22Rv1 (cell line): ENCODE measurements around the gene MRC1.

Experiments
- H3K27ac ChIP-seq: fragments of 450-650 bp; 2 replicates; pipeline ENCODE4 v1.5.1; 2017
- ZFX ChIP-seq: fragments of 450-650 bp; IDR thresholded peaks from 2 replicates; pipeline ENCODE4 v1.6.1; 2017; ENCODE audit warnings: antibody characterized with exemption, borderline replicate concordance
- TF ChIP-seq, protein P1 (sequence below): fragments of 450-650 bp; IDR thresholded peaks from 2 replicates; pipeline ENCODE4 v1.5.1; 2017; ENCODE audit warnings: mild to moderate bottlenecking

MRC1 gene

GRCh38 chr10:17779784-17780183 lies 29.4 kb upstream of the MRC1 start:
- H3K27ac ChIP-seq = no peak overlapping the region
- TF ChIP-seq, protein P1, sequence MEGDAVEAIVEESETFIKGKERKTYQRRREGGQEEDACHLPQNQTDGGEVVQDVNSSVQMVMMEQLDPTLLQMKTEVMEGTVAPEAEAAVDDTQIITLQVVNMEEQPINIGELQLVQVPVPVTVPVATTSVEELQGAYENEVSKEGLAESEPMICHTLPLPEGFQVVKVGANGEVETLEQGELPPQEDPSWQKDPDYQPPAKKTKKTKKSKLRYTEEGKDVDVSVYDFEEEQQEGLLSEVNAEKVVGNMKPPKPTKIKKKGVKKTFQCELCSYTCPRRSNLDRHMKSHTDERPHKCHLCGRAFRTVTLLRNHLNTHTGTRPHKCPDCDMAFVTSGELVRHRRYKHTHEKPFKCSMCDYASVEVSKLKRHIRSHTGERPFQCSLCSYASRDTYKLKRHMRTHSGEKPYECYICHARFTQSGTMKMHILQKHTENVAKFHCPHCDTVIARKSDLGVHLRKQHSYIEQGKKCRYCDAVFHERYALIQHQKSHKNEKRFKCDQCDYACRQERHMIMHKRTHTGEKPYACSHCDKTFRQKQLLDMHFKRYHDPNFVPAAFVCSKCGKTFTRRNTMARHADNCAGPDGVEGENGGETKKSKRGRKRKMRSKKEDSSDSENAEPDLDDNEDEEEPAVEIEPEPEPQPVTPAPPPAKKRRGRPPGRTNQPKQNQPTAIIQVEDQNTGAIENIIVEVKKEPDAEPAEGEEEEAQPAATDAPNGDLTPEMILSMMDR = no peak
- TF ChIP-seq ZFX = no peak

DNA sequence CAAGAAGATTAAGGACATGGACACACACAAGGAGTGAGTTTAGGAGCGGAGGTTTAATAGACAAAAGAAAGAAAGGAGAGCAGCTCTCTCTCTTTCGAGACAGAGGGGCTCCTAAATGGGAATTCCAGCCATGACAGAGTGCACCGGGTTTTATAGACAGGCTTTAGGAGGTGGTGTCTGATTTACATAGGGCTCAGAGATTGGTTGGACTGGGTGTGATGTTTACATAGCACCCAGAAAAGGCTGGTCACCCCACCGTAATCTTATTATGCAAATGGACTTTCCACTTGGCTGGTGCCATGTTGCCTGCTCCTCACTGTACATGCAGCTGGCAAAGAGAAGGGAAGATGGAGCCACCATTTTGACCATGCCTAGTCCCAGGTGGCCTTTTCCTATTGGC lies 28.4 kb upstream of the MRC1 start:
- no peak overlapping the region for H3K27ac ChIP-seq
- TF ChIP-seq, protein P1 = no peak
- no peak for TF ChIP-seq ZFX

DNA sequence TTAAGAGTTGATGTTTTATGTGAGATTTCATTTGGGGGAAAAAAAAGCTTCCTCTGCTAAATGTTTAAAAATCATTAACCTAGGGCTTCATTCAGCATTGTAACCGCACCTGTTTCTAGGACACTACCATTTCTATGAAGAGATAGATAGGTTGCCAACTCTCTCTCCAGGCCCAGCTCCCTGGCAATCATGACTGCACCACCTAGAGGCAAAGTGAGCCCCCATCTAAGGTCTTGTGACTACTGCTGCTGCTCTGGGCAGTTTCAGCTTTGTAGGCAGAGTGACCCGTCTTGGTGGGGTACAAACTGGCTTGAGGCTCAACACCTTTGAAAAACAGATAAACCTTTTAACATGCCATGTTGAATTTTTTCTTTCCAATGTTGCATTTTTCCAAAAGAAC lies 27.3 kb upstream of the MRC1 start:
- TF ChIP-seq, protein P1 = no peak
- TF ChIP-seq ZFX = no peak
- H3K27ac ChIP-seq = no peak overlapping the region

DNA sequence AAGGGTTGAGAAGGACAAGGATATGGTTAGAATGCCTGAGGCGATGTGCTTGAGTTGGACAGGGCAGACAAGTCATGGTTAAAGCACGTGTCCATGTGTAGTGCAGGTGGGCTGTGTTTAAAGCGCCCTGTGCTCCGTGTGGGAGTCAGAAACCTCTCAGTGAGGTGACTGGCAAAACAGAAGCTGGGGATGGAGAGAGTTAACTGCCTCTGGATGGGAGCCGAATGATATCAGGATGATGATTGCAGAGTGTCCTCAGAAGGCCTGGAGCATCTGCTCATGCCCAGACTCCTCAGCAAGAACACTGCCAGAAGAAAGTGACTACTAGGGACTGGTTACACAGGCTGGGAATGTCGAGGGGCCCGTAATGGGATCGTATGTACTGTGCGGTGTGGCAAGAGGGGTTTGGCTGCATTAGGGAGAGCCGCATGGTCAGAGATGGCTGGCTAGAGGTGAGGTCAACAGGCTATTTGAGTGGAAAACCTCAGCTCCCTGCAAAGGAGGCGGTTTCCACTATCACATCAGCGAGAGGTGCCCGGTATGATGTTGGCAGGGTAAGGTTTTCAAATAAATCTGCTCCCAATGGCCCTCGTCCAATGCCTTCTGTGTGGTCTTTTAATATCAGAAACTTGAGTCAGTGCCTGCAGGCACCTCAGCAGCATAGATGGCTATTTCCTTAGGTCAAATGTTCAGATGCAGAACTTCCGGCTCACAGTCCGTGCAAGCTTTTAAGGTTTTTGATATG lies 26.1 kb upstream of the MRC1 start:
- H3K27ac ChIP-seq = no peak overlapping the region

GRCh38 chr10:17783751-17784150 lies 25.4 kb upstream of the MRC1 start:
- no peak for TF ChIP-seq ZFX
- TF ChIP-seq, protein P1 = no peak
- no peak overlapping the region for H3K27ac ChIP-seq

More for the DNA sequence above, 26.1 kb upstream of the MRC1 start:
- TF ChIP-seq ZFX = no peak
- TF ChIP-seq, protein P1 = no peak

DNA sequence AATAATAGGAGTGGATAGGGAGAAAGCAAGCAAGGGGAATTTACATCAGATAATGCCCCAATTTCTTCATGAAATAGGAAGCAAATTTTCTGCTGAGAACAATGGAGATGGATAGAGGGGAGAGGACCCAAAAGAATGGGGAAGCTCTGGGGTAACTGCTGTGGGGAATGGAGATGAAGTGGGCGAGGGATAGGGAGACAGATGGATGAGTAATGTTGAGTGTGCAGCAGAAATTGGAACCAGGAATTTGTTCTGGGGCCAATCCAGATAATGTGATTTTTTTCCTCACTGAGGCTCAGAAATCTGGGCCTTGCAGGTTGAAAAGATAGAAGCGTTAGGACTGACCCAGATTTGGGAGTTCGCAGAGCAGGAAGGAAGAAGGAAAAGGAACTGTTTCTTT lies 24.5 kb upstream of the MRC1 start:
- TF ChIP-seq ZFX = no peak
- TF ChIP-seq, protein P1 = no peak
- no peak overlapping the region for H3K27ac ChIP-seq

- TF ChIP-seq ZFX = no peak
- TF ChIP-seq, protein P1 = no peak
- no peak overlapping the region for H3K27ac ChIP-seq
These were observed 23.7 kb upstream of the MRC1 start for GRCh38 chr10:17785276-17785930.
